GM19397 (cell line): ENCODE data around the gene MEAF6.
A peak's percentile ranks its signal among the peaks of the same experiment; 100 is the strongest.

Experiments
- ATAC-seq: cut with Tn5 transposase; IDR thresholded peaks from one replicate; pipeline ENCODE4 v1.9.1; 2021; ENCODE audit warnings: mild to moderate bottlenecking, moderate library complexity; ENCODE audit not compliant: unreplicated experiment

The MEAF6 gene

DNA sequence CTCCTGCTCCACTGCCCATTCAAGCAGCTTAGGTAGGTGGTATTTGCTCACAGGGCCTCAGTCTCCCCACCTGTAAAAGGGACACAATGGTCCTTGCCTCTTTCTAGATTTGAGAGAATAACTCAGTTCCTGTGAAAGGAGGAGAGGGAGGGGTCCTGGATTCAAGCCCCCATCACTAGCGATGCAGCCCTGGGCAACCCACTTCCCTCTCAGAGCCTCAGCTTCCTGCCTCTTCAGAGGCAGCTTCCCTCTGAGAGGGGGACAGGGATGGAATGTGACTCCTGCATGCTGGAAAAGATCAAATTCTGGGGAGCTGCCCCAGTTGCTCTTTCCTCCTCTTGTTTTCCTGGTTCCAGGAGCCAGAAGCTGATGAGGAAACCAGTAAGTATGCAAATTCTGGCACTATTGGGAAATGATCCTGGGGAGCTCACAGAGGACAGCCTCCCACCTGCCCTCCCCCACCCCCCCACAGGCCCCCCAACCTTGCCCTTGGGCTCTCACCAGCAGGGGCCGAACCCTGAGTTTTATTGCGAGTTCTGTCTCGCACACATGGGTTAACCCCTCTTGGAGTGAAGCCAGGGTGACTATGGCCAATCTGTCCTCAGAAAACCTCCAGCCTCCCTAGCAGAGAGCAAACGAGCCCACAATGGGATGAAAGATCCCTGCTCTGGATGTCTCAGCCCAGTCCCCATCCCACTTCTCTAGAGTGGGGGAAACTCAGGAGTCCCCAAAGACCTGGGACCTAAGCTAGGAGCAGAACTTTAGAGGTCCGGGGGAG is 28.5 kb downstream of the MEAF6 start:
- no peak for ATAC-seq

DNA sequence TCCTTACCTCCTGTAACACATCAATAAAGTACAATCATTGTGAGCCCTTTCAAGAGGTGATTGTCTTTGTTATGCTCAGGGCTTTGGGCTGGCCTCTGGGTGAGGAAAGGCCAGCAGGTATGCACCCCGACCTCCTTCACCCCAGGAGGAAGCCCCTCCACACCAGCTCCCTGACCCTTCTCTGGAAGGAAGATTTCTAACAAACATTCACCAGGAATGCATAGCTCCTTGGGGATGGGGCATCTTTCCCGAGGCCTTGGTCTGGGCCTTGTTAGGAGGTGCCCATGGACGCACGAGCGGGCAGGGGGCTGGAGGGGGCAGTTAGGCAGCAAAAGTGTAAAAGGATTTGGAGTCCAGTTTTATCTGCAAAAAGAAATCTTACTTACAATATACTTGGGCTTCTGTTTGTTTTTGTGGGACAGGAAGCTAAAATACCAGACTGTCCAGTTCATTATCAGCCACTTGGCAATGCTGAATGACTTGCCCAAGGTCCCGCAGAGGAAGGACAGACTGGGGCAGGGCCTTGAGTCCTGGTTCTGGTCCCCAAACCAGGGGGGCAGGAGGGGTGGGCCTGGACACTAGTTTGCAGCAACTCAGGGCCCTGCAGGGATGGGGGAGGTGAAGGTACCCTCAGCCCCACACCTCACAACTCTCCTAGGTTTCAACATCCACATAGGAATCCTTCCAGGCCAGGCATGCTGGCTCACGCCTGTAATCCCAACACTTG is 30.1 kb downstream of the MEAF6 start:
- no peak for ATAC-seq

DNA sequence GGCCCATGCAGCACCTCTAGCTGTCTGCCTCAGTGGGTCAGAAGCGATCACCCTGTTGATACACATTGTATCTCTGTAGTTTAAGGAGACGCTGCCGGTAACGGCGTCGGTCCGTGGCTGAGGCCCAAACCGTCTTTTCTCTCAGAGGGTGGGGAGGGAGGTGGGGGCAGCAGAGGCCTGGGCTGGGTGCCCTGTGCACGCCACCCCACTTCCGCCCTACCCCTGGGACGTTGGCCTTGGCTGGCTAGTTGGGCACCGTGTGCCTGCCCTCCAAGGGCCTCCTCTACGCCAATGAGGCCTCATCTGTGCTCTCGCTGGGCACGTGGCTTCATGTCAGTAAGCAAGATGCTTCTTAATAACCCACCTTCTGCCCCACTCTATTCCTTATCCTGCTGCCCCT is 30.8 kb downstream of the MEAF6 start:
- no peak for ATAC-seq

DNA sequence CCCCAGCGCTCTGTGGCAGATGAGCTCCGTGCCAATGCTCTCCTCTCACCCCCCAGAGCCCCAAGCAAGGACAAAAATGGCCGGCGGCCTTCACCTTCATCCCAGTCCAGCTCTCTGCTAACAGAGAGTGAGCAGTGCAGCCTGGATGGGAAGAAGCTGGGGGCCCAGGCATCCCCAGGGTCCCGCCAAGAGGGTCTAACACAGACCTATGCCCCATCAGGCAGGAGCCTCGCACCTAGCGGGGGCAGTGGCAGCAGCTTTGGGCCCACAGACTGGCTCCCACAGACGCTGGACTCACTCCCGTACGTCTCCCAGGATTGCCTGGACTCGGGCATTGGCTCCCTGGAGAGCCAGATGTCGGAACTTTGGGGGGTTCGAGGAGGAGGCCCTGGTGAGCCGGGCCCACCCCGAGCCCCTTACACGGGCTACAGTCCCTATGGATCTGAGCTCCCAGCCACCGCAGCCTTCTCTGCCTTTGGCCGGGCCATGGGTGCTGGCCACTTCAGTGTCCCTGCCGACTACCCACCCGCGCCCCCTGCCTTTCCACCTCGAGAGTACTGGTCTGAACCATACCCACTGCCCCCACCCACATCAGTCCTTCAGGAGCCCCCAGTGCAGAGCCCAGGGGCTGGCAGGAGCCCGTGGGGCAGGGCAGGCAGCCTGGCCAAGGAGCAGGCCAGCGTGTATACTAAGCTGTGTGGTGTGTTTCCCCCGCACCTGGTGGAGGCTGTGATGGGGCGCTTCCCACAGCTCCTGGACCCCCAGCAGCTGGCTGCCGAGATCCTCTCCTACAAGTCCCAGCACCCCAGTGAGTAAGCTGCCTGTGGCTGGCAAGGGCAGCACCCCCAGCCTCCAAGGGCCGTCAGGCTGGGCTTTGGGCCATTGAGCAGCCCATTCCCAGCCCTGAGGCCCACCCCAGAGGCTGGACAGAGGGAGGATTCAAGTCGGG is 31.5 kb downstream of the MEAF6 start:
- ATAC-seq: no peak

DNA sequence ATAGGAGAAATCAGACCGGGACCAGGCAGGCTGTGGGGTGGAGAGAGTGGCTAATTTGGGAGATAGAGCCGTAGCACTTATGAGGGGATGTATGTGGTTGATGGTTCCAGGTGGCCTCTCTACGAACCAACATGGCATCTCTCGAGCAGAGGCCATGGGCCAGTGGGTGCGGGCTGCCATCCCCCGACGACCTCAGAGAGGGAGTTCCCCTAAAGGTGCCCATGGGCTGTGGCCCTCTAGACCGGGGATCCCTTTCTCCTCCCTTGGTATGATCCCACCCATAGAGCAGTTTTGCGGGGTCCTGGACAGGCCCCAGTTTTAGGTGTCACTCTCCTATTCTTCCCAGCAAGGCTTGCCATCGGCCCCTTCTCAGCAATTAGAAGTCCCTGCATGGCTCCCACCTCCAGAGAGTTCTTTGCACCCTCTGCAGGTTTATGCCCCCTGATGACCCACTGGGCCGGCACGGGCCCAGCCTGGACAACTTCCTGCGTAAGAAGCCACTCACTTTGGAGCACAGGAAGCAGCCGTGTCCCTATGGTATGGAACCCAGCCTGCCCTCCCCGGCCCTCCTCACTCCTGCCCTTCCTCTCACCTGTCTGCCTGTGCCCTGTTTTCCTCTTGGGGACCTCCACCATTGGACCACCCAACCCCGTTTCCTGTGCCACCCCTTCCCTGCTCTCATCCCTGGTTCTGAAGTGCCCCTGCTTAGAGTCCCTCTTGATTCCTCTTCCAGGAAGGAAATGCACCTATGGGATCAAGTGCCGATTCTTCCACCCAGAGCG is 32.4 kb downstream of the MEAF6 start:
- no peak for ATAC-seq

DNA sequence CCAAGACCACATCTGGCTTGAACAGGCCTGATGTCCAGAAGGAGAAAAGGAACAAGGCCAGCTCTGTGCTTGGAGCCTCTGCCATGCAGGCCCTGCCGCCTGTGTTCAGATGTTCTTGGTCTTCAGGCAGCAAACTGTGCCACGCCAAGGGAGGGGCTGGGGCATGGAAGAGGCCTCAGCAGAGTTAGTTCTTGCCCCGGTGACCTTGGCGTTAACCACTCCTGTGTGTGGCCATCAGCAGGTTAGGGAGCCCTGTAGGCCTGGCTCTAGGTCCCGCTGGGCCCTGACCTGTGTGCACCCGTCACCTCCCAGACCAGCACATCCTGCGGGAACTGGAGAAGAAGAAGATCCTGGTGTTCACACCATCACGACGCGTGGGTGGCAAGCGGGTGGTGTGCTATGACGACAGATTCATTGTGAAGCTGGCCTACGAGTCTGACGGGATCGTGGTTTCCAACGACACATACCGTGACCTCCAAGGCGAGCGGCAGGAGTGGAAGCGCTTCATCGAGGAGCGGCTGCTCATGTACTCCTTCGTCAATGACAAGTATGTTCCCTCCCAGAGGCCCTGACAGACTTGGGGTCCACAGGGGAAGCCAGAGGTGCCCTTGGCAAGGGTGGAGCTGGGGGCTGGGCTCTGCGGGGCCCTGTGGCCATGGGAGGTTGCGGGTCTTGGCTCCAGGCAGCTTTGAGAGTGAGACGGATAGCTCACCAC is 33.1 kb downstream of the MEAF6 start:
- ATAC-seq: no peak

DNA sequence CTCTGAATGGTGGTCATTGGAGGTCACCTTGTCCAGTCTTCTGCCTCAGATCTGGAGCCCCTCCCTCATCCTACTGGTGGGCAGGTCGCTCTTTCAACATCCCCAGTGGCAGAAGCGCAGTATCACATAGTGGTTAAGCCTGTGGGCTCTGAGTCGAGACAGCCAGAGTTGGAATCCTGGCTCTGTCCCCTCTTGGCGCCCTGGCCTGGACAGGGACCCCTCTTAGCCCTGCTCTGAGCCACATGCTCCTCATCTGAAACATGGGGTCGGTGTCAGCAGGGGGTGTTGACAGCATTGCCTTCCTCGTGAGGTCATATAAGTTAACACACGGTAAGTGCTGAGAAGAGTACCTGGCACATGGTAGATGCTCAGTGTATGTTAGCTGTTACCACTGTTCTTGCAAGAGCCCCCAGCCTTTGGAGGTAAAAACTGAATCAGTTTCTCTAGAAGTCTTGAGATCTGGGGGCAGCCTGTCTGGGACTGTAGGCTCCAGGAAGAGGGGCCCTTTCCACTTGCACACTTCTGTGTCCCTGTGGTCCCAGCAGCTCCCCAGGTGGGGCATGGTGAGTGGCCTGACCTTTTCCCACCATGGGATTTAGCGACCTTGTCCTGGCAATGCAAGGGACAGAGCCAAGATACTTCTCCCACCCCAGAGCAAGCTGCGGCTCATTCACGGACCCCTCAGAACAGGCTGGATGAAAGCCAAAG is 33.8 kb downstream of the MEAF6 start:
- ATAC-seq: no peak

DNA sequence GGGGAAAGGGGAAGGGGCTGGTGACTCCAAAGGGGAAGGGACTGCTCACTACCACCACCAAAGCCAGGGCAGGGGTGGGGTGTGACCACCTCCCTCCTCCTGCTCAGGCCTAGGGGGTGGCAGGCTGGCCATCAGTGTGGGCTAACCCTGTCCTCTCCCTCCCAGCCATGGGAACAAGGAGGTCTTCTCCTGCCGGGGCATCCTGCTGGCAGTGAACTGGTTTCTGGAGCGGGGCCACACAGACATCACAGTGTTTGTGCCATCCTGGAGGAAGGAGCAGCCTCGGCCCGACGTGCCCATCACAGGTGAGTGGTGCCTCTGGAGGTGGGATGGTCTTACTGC is 34.5 kb downstream of the MEAF6 start:
- ATAC-seq: no peak

DNA sequence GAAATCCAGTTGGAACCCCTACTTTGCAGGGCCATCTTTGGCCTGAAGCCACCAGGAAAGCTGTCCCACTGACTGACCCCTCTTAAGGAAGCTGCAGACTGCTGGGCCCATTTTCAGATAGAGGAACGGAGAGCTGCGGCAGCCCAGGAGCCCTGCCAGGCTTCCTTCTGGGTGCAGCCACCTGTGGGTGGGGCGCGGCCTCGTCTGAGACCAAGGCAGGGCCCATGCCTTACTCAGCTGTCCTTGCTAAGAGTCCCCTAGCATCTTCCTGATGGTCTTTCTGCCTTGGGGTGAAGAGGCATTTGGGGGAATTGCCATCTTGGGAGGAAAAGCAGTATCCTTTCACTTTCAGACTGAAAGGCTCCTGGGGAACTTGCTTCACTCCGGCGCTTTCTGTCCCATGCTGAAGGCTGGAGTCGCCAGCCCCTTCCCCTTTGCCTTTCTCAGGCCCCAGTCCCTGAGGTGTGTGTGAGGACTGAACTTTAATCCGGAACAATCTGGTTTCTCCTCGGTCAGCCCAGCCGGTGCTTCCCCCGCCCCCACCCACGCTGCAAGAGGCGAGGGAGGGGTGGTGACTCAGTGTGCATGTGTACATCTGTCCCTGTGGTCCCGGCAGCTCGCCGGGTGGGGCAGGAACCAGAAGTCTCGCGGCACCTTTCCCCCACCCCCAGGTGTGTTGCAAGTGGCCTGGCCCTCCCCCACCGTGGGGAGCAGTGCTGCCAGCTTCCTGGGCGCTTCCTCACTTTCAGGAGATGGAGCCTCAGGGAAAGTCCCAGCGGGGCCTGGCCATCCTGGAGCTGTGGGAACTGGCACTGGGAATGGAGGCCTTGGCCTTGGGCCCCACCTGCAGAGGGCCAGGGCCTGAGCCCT is 35.1 kb downstream of the MEAF6 start:
- ATAC-seq: no peak

DNA sequence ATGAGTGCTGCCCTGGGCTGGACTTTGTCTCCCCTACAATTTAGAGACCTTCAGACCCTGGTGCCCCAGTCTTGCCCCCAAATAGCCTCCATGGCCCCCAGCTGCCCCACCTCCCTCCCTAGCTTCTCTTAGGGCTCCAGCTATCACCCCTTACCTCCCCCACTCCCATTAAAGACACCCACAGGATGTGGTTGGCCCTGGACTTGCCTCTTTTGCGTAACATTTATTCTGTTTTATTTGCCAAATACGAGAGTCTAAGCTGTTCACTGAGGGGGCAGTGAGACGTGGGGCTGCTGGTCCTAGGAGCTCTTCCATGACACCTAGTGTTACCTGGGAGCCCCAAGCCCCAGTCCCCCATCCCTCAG is 35.7 kb downstream of the MEAF6 start:
- ATAC-seq: no peak

DNA sequence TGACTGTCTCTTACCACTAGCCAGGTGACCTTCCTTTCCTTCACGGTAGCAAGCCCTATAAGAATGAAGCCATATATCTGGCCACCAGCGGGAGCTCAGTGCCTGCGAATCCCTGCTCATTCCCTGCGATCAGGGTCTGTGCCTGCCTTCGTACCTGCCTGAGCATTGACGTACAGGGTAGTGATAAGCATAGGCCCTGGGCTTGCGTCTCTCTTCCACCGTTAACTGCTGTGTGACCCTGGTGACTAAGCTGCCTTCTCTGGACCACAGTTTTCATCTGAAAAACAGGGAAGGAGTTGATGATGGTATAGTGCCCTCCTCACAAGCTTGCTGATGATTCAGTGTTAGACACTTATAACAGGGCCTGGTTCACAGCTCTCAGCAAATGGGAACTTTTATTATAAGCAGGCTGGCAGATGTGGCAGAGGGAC is 36.1 kb downstream of the MEAF6 start:
- ATAC-seq: no peak

DNA sequence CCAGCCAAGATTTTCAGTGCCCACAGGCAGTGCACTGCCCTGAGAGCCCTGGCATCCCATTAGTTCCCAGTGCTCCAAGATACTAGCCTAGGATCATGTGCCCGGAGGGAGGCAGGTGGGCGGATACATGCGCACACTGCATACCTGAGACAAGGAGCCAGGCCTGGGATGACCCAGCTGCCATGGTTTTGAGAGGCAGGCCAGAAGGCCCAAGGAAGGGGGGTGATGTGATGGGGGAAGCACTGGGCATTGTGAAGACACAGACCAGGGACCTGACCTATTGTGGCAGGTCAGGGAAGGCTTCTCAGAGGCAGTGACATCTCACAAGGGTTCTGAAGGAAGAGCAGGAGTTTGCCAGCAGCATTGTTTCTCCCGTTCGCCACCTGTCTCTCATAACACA is 36.6 kb downstream of the MEAF6 start:
- ATAC-seq: no peak

DNA sequence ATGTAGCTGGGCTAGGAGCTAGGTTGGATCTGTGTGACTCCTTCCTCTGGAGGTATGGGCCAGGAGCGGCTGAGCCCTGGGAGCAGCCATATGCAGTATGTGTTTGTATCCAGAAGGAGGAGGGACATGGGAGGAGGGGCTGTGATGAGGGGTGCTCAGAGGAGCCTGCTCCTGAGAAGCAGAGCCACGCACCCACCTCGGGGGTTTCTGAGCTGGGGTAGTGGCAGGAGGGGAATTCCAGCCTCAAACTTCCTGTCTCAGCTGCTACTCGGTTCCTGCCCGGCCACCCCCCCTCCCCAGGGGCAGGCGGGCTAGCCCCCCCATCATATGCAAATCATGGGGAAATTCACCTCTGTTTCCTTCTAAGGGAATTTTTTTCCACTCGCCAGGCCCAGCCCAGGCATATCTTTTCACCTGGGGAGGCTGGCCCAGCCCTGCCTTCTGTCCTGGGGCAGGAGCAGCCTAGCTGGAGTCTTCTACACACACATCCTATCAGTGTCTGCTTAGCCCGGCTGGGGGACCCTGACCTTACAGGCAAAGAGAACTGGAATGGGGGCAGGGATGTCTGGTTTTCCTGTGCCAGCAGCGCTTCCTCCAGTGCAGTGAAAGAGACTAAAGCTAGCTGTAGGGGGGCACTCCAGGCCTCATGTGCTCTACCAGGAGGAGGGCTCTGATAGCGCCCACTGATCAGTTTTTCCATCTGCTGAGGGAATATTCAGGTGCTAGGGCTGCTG is 37.2 kb downstream of the MEAF6 start:
- ATAC-seq: peak; percentile 36

DNA sequence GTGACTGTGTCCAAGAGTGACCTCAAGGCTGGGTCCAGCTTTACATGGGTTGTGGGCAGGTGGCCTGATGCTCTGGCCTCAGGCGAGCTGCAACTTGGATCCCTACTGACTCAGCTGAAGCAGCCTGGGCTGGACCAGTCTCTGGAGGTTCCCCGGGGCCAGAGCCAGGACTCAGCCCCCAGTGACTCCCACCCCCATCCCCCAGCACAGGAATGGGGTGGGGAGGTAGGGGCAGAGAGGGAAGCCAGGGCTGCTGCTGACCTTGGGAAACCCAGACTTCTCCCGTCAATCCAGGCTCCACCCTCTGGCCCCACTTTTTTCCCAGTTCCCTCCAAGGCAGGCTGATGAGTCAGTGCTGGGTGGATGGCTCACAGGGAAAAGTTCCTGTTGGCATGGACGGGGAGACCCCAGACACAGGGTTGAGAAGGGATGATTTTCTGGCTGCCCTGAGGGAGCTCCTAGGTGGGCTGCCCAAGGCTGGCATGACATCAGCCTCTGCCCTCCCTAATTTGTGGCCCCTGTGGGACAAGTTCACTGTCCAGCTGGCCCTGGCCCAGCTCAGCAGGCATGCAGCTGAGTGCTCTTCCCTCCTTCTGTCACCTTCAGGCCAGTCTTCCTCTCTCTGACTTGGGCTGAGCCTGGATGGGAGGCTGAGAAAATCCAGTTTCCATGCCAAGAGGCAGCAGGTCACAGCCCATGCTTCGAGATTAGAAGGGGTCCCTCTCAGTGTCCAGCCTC is 37.9 kb downstream of the MEAF6 start:
- ATAC-seq: no peak

DNA sequence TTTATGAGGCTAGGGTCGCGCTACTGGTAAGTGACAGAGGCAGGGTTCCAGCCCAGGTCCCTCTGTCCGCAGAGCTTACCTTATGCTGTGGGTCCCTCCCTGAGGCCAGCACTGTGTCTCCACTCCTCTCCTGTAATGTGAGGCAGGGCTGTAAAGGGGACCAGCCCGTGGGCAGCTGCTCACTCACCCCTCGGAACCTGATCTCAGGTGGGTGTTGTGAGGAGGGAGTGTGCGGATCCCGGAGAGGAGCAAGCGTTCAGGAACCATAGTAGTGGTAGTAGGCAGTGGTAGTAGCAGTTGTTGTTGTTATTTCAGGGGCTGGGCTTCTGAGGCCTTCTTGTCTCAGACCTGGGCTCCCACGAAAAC is 38.5 kb downstream of the MEAF6 start:
- no peak for ATAC-seq

DNA sequence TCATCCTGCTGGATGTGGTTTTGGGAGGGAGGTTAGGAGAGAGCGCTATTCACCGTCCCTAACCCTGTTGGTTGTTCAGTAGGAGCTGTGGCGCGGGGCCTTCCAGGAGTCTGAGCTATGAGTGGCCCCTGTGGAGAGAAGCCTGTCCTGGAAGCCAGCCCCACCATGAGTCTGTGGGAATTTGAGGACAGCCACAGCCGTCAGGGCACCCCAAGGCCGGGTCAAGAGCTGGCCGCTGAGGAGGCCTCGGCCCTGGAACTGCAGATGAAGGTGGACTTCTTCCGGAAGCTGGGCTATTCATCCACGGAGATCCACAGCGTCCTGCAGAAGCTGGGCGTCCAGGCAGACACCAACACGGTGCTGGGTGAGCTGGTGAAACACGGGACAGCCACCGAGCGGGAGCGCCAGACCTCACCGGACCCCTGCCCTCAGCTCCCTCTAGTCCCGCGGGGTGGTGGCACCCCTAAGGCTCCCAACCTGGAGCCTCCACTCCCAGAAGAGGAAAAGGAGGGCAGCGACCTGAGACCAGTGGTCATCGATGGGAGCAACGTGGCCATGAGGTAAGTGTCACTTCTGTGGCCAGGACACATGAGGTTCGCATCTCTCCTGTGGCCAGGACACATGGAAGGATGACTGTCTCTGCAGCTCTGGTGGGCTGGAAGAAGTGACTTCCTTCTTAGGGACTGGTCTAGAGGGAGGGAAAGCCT is 39.0 kb downstream of the MEAF6 start:
- no peak for ATAC-seq
